ENCODE results near the gene FAS. TPM values are rescaled to one million over a fixed set of nuclear protein-coding genes. Genes with fewer than 3 reads are reported as not detected.

FAS gene
- total RNA-seq, 4 donors from 2014 or later: 10.0 to 27.2 (median 23.6) TPM

DNA sequence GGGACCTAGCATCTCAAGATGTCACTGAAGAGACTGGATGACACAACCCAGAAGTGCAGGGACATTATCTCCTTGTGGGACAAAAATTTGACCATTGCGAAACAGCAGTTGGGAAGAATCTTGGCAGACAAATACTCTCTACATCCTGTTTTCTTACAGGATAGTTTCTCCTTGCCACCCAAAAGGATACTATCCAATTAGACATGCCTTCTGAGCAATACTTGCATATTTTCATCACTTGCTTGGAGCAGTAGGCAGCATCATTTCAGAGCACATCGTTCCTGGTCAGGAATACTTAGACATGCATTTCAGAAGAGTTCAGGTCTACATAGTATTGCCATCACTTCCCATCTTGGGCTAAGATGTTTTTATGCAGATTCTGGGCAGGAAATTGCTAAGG is 56.8 kb downstream of the FAS start:
- TF ChIP-seq CTCF (IDR thresholded peaks at IDR 0.05; ENCODE audit: low read depth): no peak

DNA sequence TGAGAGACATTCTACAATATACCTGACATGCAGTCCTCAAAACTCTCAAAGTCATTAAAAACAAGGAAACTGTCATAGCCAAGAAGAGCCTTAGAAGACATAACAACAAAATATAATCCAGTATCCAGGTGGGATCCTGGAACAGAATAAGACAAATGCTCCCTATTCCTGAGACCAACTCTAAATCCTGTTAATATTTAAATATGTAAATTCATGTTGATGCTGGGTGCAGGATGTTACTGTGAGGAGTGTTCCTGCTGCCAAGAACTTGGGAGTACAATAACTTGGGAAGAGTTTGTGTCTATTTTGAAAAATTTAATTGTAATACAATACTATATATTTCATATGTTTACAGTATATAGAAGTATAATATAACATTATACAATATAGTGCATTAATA is 61.0 kb downstream of the FAS start:
- TF ChIP-seq CTCF (IDR thresholded peaks at IDR 0.05; ENCODE audit: low read depth): no peak

DNA sequence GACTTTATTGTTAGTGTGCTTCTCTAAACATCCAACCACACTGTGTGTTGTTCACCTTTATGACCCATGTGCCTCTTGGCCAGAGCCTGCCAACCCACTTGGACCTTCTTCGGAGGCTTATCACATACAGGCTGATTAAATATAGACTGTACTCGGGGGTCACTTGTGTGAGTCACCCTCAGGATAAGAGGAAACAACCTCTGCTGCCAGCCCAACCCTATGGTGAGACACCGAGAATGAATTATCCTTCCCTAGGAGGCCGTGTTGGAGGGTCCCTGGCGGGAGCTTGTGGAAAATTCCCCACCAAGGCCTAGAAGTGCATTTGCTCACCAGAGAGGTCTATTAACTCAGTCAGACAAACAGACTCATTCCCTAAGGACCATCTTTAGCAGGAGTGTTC is 63.0 kb downstream of the FAS start:
- no peak for TF ChIP-seq CTCF (IDR thresholded peaks at IDR 0.05; ENCODE audit: low read depth)

GRCh38 chr10:89055159-89055558 is 64.6 kb downstream of the FAS start:
- TF ChIP-seq CTCF (IDR thresholded peaks at IDR 0.05; ENCODE audit: low read depth): no peak

- TF ChIP-seq CTCF (IDR thresholded peaks at IDR 0.05; ENCODE audit: low read depth): no peak
Observed at GRCh38 chr10:89062861-89063260, 72.3 kb downstream of the FAS start.

DNA sequence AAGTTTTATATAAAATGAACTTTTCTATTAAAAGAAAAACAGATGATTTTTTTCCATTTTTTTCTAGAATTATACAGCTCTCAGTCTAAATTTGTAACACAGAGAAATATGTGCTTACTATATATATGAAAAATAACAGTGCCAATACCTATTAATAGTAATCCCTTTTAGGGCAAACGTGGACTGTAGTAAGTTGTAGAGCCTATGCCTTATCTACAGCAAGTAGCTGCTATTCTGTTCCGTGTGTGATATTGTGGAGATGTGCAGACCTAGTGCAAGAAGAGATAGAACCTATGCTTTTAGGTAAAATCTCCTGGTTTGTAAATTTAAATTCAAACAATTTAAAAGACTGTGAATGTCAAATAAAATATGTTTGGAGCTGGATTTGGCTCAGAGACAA is 72.9 kb downstream of the FAS start:
- TF ChIP-seq CTCF (IDR thresholded peaks at IDR 0.05; ENCODE audit: low read depth): no peak

- no peak for TF ChIP-seq CTCF (IDR thresholded peaks at IDR 0.05; ENCODE audit: low read depth)
Observed at GRCh38 chr10:89064748-89065147, 74.2 kb downstream of the FAS start.

Small RNA genes within 50 kb of the gene (small RNA-seq; reads per million reads assigned to genes)
- gene MIR4679-2 (not detected), gene RF02116 (not detected)

Other genes starting within 250 kb of the FAS start
- 1 to 10 TPM in 1 of 4 donors, not detected in 3; 1.7 TPM for gene LIPN, start 230.8 kb upstream of the FAS start, total RNA-seq
- not detected for gene LIPM, start 188.1 kb upstream of the FAS start, total RNA-seq
- under 1 TPM in 1 of 4 donors, not detected in 3; 0.44 TPM for gene ANKRD22, start 139.0 kb upstream of the FAS start, total RNA-seq
- 10 to 100 TPM in 3 of 4 donors, 1 to 10 TPM in 1; 7.5 to 31.3 (median 14.8) TPM for gene STAMBPL1, start 110.6 kb upstream of the FAS start, total RNA-seq
- gene ACTA2, start 38.0 kb upstream of the FAS start, total RNA-seq: 100 to 1,000 TPM in 3 of 4 donors, 10 to 100 TPM in 1; 73.6 to 123 (median 115) TPM
- 1 to 10 TPM in 3 of 4 donors, not detected in 1; 1.0 to 4.6 (median 1.8) TPM for gene CH25H, start 216.5 kb downstream of the FAS start, total RNA-seq